Endothelial cell of umbilical vein (primary cell): ENCODE measurements around the gene GABRR2. TPM values are rescaled to one million over a fixed set of nuclear protein-coding genes. Genes with fewer than 3 reads are reported as not detected.

Experiments used
- BruUV-seq: library from RNA; stranded (reverse); fragments of 400-500 nt; replicated peaks from 2 replicates; lab custom pipeline; 2021; lab: Mats Ljungman, UMichigan
- CTCF ChIA-PET: fragments of 300-600, 350-600 bp; sonication (Branson Sonifier 250); formaldehyde crosslinking; loops from one replicate; lab custom pipeline; 2021; ENCODE audit warnings: antibody characterized with exemption, inconsistent platforms; lab: Charles Lee
- POLR2A ChIA-PET: fragments of 300-600, 350-600 bp; sonication (Branson Sonifier 250); formaldehyde crosslinking; loops from one replicate; lab custom pipeline; 2021; ENCODE audit warnings: antibody characterized with exemption, inconsistent platforms; lab: Charles Lee
- DNase-seq: peaks from one replicate; pipeline ENCODE4 v3.0.0-alpha.2; 2011; ENCODE audit warnings: low read depth, low spot score
- FAIRE-seq: peaks from 2 replicates; lab custom pipeline; 2011; peaks lifted over from hg19 to GRCh38; lab: Jason Lieb, UNC
- H2AFZ ChIP-seq: 2 replicates; pipeline ENCODE4 v1.6.0; 2012; ENCODE audit warnings: low read depth, low read length, control low read depth, inconsistent platforms
- H3K27ac ChIP-seq: 2 replicates; pipeline ENCODE4 v1.5.1; 2011; ENCODE audit warnings: low read depth, mild to moderate bottlenecking, control low read depth, low read length, moderate library complexity; ENCODE audit not compliant: insufficient read depth
- H3K27me3 ChIP-seq, 2 experiments: 2 replicates each; pipeline versions ENCODE4 v1.6.0 to v1.6.1; 2011; ENCODE audit warnings: low read length in 2 of 2, mixed read lengths in 1 of 2; ENCODE audit not compliant: control insufficient read depth in 2 of 2, insufficient read depth in 2 of 2
- H3K36me3 ChIP-seq, 2 experiments: 2 replicates in 1 of 2; 3 replicates in 1 of 2; pipeline ENCODE4 v1.5.1; 2011; ENCODE audit warnings: low read length in 2 of 2, mild to moderate bottlenecking in 1 of 2, moderate library complexity in 1 of 2; ENCODE audit not compliant: control insufficient read depth in 2 of 2, insufficient read depth in 2 of 2; ENCODE audit errors: extremely low read depth in 1 of 2
- H3K4me1 ChIP-seq: 3 replicates; pipeline ENCODE4 v1.5.1; 2011; ENCODE audit warnings: mild to moderate bottlenecking, low read length; ENCODE audit not compliant: control insufficient read depth, insufficient read depth; ENCODE audit errors: extremely low read depth
- H3K4me2 ChIP-seq: 2 replicates; pipeline ENCODE4 v1.6.1; 2011; ENCODE audit warnings: low read length, control low read depth, mixed read lengths; ENCODE audit not compliant: insufficient read depth
- H3K4me3 ChIP-seq, 3 experiments: fragments of 200-600 bp in 1 of 3; sonication (generic), shearing (Covaris generic) in 1 of 3; replicated peaks in 1 of 3; 2 replicates each; pipeline ENCODE4 v1.5.1; 2011 to 2016; ENCODE audit warnings: control low read depth in 3 of 3, low read length in 3 of 3, mild to moderate bottlenecking in 2 of 3, inconsistent platforms in 1 of 3, low read depth in 1 of 3, moderate library complexity in 1 of 3; ENCODE audit not compliant: insufficient read depth in 1 of 3
- H3K79me2 ChIP-seq: 2 replicates; pipeline ENCODE4 v1.6.0; 2012; ENCODE audit warnings: low read length, inconsistent platforms; ENCODE audit not compliant: control insufficient read depth, insufficient read depth
- H3K9ac ChIP-seq: replicated peaks from 2 replicates; pipeline ENCODE3; 2011; ENCODE audit warnings: low read length, control low read depth; ENCODE audit not compliant: insufficient read depth; ENCODE audit errors: extremely low read depth
- H3K9me1 ChIP-seq: replicated peaks from 3 replicates; pipeline ENCODE4 v1.6.0; 2011; ENCODE audit warnings: mild to moderate bottlenecking, low read length; ENCODE audit not compliant: control insufficient read depth, insufficient read depth; ENCODE audit errors: extremely low read depth
- H3K9me3 ChIP-seq: replicated peaks from 2 replicates; pipeline ENCODE4 v1.5.1; 2012; ENCODE audit warnings: low read length, inconsistent platforms; ENCODE audit not compliant: control insufficient read depth, insufficient read depth
- H4K20me1 ChIP-seq: replicated peaks from 2 replicates; pipeline ENCODE3; 2011; ENCODE audit warnings: mild to moderate bottlenecking, low read length; ENCODE audit not compliant: control insufficient read depth, insufficient read depth; ENCODE audit errors: extremely low read depth
- CTCF ChIP-seq, 2 donors: IDR thresholded peaks; 1 replicate in 1 of 2; 2 replicates in 1 of 2; pipeline ENCODE4 v1.5.1; 2011; ENCODE audit warnings: low read length in 2 of 2, mild to moderate bottlenecking in 2 of 2, moderate library complexity in 2 of 2, control low read depth in 1 of 2, inconsistent platforms in 1 of 2, low read depth in 1 of 2; ENCODE audit not compliant: insufficient read depth in 1 of 2; ENCODE audit errors: extremely low read depth in 1 of 2
- EZH2 ChIP-seq: IDR thresholded peaks from 2 replicates; pipeline ENCODE4 v1.6.1; 2012; ENCODE audit warnings: borderline replicate concordance, low read depth, mild to moderate bottlenecking, moderate library complexity, low read length, inconsistent platforms; ENCODE audit not compliant: severe bottlenecking
- FOS ChIP-seq: IDR thresholded peaks from 2 replicates; pipeline ENCODE4 v1.6.1; 2011; ENCODE audit warnings: mild to moderate bottlenecking, low read length, moderate library complexity, borderline replicate concordance; ENCODE audit not compliant: insufficient read depth
- GATA2 ChIP-seq: IDR thresholded peaks from 2 replicates; pipeline ENCODE4 v1.7.0; 2011; ENCODE audit warnings: low read depth, mild to moderate bottlenecking, moderate library complexity, mixed read lengths, low read length; ENCODE audit not compliant: insufficient read length, insufficient read depth
- JUN ChIP-seq: IDR thresholded peaks from 2 replicates; pipeline ENCODE4 v1.6.1; 2011; ENCODE audit warnings: borderline replicate concordance, low read depth; ENCODE audit not compliant: insufficient read length, insufficient read depth
- MAX ChIP-seq: IDR thresholded peaks from 2 replicates; pipeline ENCODE4 v1.6.1; 2011; ENCODE audit not compliant: insufficient read depth, insufficient read length
- MYC ChIP-seq: IDR thresholded peaks from one replicate; pipeline ENCODE4 v1.6.1; 2011; ENCODE audit warnings: mild to moderate bottlenecking, low read depth, low read length
- POLR2A ChIP-seq: IDR thresholded peaks from 2 replicates; pipeline ENCODE4 v1.6.1; 2012; ENCODE audit warnings: low read depth, mild to moderate bottlenecking, control low read depth, low read length
- POLR2AphosphoS5 ChIP-seq: IDR thresholded peaks from 2 replicates; pipeline ENCODE4 v1.6.1; 2012; ENCODE audit warnings: low read depth, mild to moderate bottlenecking, control low read depth, low read length, moderate library complexity; ENCODE audit not compliant: insufficient read depth
- dilution Hi-C: fragments of 300-500 bp; cut with MboI; formaldehyde crosslinking; loops from one replicate; pipeline ENCODE4 v1.15.0; 2019; ENCODE audit warnings: low sequenced_read_pairs; ENCODE audit not compliant: extremely low pct_ligation_motif_present
- intact Hi-C: fragments of 100-400 bp; cut with micrococcal nuclease; formaldehyde crosslinking; loops from one replicate; pipeline ENCODE4 v1.10.0; 2022
- polyA plus RNA-seq, 4 experiments: library from polyadenylated mRNA; depleted of rRNA in 3 of 4; stranded (reverse) in 3 of 4; unstranded in 1 of 4; fragments of >200 nt; gene quantifications; 2 replicates each; pipeline versions ENCODE4 v1.2.1 to v1.2.3, GENCODE V29; 2011 to 2012; ENCODE audit warnings: missing spikeins in 1 of 4
- total RNA-seq: library from RNA; stranded (reverse); gene quantifications from 2 replicates; pipeline ENCODE4 v1.2.3, GENCODE V29; 2021

The GABRR2 gene
- total and polyA plus RNA-seq, 2 donors (not counting 3 experiments of a cell fraction or from before 2014, with no cell fraction given): 1.4 to 3.6 TPM

- Histone ChIP-seq H4K20me1 (no peaks in the 10 kb centered on the region), H3K4me1 (peaks cover 22% of the 10 kb centered on the region), H3K4me2 (no peak overlapping the region), H3K4me3 (no peak overlapping the region), H3K27ac (peak overlapping the region; percentile 67), H3K79me2 (no peaks in the 10 kb centered on the region), H3K9ac (no peak overlapping the region), H3K9me1 (no peaks in the 10 kb centered on the region), H3K27me3 (no peaks in the 10 kb centered on the region), H2AFZ (no peak overlapping the region), H3K36me3 (peaks cover 0 to 3% of the 10 kb centered on the region in 2 experiments), H3K9me3 (no peaks in the 10 kb centered on the region)
- no peak for TF ChIP-seq FOS
- TF ChIP-seq GATA2: no peak
- TF ChIP-seq MYC: no peak
- TF ChIP-seq POLR2A: no peak
- TF ChIP-seq EZH2: no peak
- TF ChIP-seq MAX: no peak
- TF ChIP-seq CTCF (IDR thresholded peaks at IDR 0.05; ENCODE audit: extremely low read depth in 1 of 2, insufficient read depth in 1 of 2, low read depth in 1 of 2, low read length in 2 of 2): no peak
- no peak for TF ChIP-seq POLR2AphosphoS5
- no peak for TF ChIP-seq JUN
- no peak for FAIRE-seq
- intact Hi-C loops: loop anchor here (1.0 kb wide), 2 partner anchors 58 to 299 kb away; no protein-coding TSS in a partner anchor
- ChIA-PET CTCF (interaction anchor here (1.0 to 2.9 kb wide), 31 partner anchors 9 to 629 kb away, joined by 3 to 102 read pairs (median 4); partner anchors contain the start of genes LYRM2 and UBE2J1), POLR2A (interaction anchor here (2.2 to 2.3 kb wide), 2 partner anchors 13 to 42 kb away, joined by 8 to 10 read pairs; partner anchors contain the start of gene UBE2J1)
- no peak for DNase-seq
- no TSS peak for BruUV-seq
- dilution Hi-C loops: no loop called here
These were observed 4.2 kb downstream of the GABRR2 start for GRCh38 chr6:89310929-89311328.
